HG03103 (cell line): ENCODE measurements around the gene CFAP43.

ENCODE experiments used
- ATAC-seq: cut with Tn5 transposase; IDR thresholded peaks from one replicate; pipeline ENCODE4 v1.9.1; 2021; ENCODE audit warnings: low read depth; ENCODE audit not compliant: unreplicated experiment

Gene CFAP43

GRCh38 chr10:104231784-104232612 is at the start of gene CFAP43:
Gene CFAP43, minus strand, starts transcription at chr10:104232364. Its CDS starts 118 bp downstream, at chr10:104232246.
- peak; percentile 100 for ATAC-seq

- no peak for ATAC-seq
Measured at GRCh38 chr10:104281694-104282093, 49.5 kb upstream of the CFAP43 start.

DNA sequence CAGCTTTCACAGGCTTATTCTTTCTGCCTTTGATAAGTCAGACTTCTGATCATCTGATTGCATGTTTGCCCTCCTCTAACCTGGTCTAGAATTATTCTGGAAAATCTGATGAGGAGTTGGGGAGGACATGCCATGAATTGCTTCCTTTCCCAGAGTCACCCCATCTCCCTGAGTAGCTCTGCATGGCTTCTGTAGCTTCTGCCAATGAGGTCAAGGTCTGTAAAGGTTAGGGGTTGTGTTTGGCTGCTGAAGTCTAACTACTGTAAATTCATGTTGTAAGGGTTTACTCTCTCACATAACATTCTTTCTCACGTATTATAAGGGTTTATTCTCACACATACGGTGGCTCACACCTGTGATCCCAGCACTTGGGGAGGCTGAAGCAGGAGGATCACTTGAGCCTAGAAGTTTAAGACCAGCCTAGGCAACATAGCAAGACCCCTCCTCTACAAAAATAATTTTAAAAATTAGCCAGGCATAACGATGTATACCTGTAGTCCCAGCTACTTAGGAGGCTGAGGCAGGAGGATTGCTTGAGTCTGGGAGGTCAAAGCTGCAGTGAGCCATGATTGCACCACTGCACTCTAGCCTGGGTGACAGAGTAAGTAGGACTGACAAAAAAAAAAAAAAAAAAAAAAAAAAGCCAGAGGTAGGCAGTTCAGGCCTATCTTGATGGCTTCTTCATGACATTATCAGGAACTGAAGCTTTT is 47.5 kb upstream of the CFAP43 start:
- ATAC-seq: no peak

DNA sequence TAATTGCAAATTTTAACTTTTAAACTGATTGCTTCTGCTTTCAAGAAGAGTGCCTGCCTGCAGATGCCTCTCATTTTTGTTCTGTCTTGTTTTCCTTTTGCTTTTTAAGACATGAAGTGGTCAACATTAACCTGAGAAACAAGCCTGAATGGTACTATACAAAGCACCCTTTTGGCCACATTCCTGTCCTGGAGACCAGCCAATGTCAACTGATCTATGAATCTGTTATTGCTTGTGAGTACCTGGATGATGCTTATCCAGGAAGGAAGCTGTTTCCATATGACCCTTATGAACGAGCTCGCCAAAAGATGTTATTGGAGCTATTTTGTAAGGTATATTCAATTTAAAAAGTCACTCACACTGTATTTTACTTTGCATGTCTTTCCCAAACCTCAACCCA is 45.6 kb upstream of the CFAP43 start:
- no peak for ATAC-seq

- no peak for ATAC-seq
Measured at GRCh38 chr10:104276192-104276591, 44.0 kb upstream of the CFAP43 start.

GRCh38 chr10:104274762-104275721 is 42.9 kb upstream of the CFAP43 start:
- peak; percentile 75 for ATAC-seq

DNA sequence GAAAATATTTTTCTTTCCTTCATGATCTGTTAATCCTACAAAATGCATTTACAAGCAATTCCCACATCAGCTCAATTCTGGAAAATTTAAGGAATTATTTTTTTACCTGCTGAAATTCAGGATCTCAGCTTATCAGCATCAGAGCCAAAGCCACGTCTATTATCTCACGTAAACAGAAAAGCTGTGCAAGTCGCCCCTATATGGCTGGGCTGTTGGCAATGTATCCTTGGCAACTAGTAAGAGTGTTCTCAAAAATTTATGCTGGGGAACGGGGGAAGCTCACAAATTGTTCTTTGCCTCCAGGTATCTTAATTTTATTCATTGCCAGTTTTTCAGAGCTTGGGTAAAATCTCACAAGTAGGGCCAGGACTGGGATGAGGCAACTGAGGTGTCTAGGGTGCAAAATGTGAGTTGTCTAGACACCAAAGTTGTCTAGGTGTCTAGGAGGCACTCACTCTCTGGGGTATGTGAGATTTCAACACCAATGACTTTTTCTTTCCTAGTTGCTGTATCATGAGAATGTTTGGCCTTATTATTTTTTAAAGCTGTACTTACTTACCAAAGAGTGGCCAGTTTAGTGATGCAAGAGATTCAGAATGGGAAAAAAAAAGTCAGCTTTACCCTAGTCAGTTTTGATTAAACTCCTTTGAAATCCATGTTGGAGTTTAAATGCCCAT is 41.9 kb upstream of the CFAP43 start:
- no peak for ATAC-seq

DNA sequence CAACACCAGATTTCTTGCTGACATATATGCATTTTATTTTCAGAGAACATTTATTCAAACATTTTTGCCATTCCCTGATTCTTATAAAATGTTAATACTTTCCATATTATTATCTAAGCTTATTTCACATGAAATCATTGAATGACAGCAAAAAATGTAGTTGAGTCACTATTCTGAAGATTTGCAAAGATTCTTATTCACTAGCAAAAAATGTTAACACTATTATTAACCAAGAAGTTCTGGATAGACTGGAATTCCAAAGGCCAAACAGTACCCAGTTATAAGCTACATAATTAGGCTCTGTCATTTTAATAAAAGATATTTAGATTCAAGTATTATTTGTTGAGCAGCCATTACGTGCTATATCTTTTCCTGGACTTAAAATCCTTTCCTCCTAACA is 41.1 kb upstream of the CFAP43 start:
- ATAC-seq: no peak

DNA sequence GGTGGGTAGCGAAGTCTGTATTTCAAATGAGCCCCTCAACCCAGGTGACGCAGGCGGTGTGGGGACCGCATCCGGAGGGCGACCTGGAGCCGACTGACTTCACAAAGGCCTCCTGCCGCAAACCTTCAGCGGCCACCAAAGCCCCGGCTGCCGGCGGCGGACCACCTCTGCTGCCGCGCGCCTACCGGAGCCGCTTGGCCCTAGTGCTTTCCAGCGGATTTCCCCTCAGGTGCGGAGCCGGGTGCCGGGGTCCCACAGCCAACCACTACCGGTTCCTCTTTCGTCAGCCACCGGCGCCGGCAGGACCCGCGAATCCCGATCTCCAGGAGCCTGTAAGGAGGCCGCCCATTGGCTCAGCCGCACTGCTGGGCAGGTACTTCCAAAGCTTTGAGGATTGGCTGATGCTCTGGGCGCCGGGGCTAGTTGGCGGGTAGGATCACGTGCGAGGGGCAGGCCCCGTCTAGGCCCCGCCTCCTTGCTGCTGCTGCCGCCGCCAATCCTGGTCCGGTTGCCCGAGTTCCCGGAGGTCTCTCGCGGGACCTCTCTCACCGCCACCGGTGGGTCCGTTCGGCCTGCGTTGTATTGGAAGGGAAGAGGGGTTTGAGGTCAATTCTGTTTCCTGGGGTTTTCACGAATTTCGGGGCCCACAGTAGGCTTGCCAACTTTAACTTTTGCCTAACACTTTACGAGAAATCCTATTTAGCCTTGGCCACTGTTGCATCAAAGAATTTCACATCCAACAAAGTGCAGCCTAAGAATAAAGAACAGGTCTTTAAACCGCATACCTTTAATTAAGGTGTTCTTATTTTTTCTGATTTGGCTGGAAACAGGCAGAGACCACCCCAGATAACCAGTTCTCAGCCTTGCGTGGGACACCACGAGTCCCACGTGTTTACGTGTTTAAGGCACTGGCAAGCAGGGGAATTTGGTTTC is 36.8 kb upstream of the CFAP43 start, which contains the start of gene GSTO2:
Gene GSTO2 (plus strand): TSS at position 472 of the 933 bp plus-strand sequence. CDS start 5,732 bp downstream, outside the sequence.
- peak; percentile 98 for ATAC-seq

DNA sequence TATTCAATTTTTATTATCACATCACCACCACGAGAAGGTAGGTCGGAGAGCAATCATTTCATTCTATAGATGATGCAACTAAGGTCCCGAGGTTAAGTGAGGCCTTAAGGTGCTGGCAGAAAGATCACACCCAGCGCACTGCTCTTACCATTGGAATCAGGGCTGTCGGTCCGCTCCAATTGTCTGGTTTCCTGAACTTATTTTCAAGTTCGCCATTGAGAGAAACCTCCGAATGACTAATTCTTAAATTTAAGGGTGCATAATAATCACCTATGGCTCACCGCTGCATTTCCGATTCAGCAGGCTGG is 36.2 kb upstream of the CFAP43 start:
- ATAC-seq: no peak

GRCh38 chr10:104267721-104268404 is 35.7 kb upstream of the CFAP43 start:
- ATAC-seq: no peak

DNA sequence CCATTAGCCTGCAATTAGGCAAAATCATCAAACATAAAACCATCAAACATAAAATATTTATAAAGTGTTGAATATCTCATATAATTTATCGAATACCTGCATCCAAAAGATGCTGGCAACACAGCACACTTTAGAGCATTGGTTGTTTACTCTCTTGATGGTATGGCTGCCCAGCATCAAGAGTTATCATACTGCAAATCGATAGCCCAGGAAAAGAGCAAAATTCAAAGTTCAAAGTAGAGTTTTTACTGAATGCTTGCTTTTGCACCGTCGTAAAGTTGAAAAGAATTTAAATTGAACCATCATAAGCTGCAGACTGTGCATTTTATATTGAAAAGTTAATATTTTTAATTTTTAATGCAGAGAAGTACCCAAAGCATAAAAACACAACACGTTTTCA is 32.6 kb upstream of the CFAP43 start:
- ATAC-seq: no peak

DNA sequence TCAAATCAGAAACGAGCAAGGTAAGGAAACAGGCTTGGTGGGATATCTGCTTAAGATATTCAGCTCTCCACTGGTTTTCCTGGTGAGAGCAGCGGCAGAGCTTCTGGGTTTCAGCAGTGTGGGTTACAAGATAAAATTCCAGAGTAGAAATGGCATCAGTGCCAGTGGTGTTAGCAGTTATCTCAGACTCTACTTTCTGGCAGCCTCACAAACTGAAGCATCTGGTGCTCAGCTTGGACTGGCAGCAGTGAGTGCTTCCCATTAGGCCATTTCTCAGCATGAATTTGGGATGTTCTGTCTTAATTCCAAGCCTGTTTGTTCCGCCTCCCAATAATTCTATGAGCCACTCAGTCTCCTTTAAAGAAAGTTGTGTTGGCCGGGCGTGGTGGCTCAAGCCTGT is 29.9 kb upstream of the CFAP43 start:
- ATAC-seq: no peak

- ATAC-seq: no peak
Measured at GRCh38 chr10:104260775-104261115, 28.6 kb upstream of the CFAP43 start.

- ATAC-seq: no peak
Measured at GRCh38 chr10:104259999-104260774, 28.0 kb upstream of the CFAP43 start.

DNA sequence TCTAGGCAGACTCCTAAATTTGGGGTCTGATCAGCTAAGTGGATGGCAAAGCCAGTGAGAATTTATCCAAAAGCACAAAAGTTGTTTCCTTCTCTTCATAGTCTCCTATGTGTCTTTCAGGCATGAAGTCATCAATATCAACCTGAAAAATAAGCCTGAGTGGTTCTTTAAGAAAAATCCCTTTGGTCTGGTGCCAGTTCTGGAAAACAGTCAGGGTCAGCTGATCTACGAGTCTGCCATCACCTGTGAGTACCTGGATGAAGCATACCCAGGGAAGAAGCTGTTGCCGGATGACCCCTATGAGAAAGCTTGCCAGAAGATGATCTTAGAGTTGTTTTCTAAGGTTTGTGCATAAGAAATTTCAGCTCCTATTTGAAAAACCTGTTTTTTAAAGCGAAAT is 27.3 kb upstream of the CFAP43 start:
- no peak for ATAC-seq

- ATAC-seq: no peak
Measured at GRCh38 chr10:104258209-104258608, 26.0 kb upstream of the CFAP43 start.

- ATAC-seq: no peak
Measured at GRCh38 chr10:104257235-104257634, 25.1 kb upstream of the CFAP43 start.
